Raji (cell line): ENCODE results near the gene DCHS2.

Source experiments
- POLR2A ChIP-seq: IDR thresholded peaks from 2 replicates; pipeline ENCODE4 v1.6.1; 2011; ENCODE audit warnings: low read depth, low read length, control low read depth; ENCODE audit not compliant: insufficient read depth

DCHS2 gene

GRCh38 chr4:154427149-154427548 is 64.5 kb downstream of the DCHS2 start:
- no peak for TF ChIP-seq POLR2A

GRCh38 chr4:154425514-154425913 is 66.1 kb downstream of the DCHS2 start:
- no peak for TF ChIP-seq POLR2A

GRCh38 chr4:154424810-154425484 is 66.7 kb downstream of the DCHS2 start:
- TF ChIP-seq POLR2A: no peak

- TF ChIP-seq POLR2A: no peak
Observed at GRCh38 chr4:154422152-154422551, 69.4 kb downstream of the DCHS2 start.

- no peak for TF ChIP-seq POLR2A
Observed at GRCh38 chr4:154421618-154422017, 70.0 kb downstream of the DCHS2 start.

- TF ChIP-seq POLR2A: no peak
Observed at GRCh38 chr4:154417373-154417673, 74.3 kb downstream of the DCHS2 start.

GRCh38 chr4:154416190-154416547 is 75.4 kb downstream of the DCHS2 start:
- no peak for TF ChIP-seq POLR2A

GRCh38 chr4:154415313-154415712 is 76.3 kb downstream of the DCHS2 start:
- TF ChIP-seq POLR2A: no peak

- no peak for TF ChIP-seq POLR2A
Observed at GRCh38 chr4:154414796-154415195, 76.8 kb downstream of the DCHS2 start.

- no peak for TF ChIP-seq POLR2A
Observed at GRCh38 chr4:154414371-154414770, 77.2 kb downstream of the DCHS2 start.

- no peak for TF ChIP-seq POLR2A
Observed at GRCh38 chr4:154407443-154407842, 84.2 kb downstream of the DCHS2 start.

- TF ChIP-seq POLR2A: no peak
Observed at GRCh38 chr4:154406018-154406795, 85.4 kb downstream of the DCHS2 start.

- no peak for TF ChIP-seq POLR2A
Observed at GRCh38 chr4:154399259-154399974, 92.2 kb downstream of the DCHS2 start.

- no peak for TF ChIP-seq POLR2A
Observed at GRCh38 chr4:154390324-154390723, 101.3 kb downstream of the DCHS2 start.

- TF ChIP-seq POLR2A: no peak
Observed at GRCh38 chr4:154389148-154389547, 102.5 kb downstream of the DCHS2 start.

GRCh38 chr4:154384012-154384411 is 107.6 kb downstream of the DCHS2 start:
- TF ChIP-seq POLR2A: no peak
